Vagina (tissue), 2 donors: ENCODE results near the gene PTPRD. TPM values are rescaled to one million over a fixed set of nuclear protein-coding genes. Genes with fewer than 3 reads are reported as not detected.

Experiments used
- DNase-seq, 2 donors: peaks; one replicate each; pipeline ENCODE4 v3.0.0-alpha.2; 2017; ENCODE audit errors: extremely low spot score in 2 of 2
- H3K27ac ChIP-seq: fragments of 200-600 bp; sonication (generic); one replicate; pipeline ENCODE4 v1.5.1; 2019
- H3K27me3 ChIP-seq: fragments of 200-600 bp; sonication (generic); one replicate; pipeline ENCODE4 v1.5.1; 2019
- H3K36me3 ChIP-seq, 2 donors: fragments of 200-600 bp; sonication (generic); one replicate each; pipeline ENCODE4 v1.5.1; 2017 to 2019
- H3K4me1 ChIP-seq: fragments of 200-600 bp; sonication (generic); one replicate; pipeline ENCODE4 v1.5.1; 2019
- H3K4me3 ChIP-seq, 2 donors: fragments of 200-600 bp; sonication (generic); 1 replicate in 1 of 2; 2 replicates in 1 of 2; pipeline ENCODE4 v1.5.1; 2016 to 2019
- H3K9me3 ChIP-seq: fragments of 200-600 bp; sonication (generic); one replicate; pipeline ENCODE4 v1.5.1; 2019
- CTCF ChIP-seq, 3 experiments: fragments of 450-650 bp in 2 of 3; fragments of 200-600 bp in 1 of 3; sonication (generic) in 1 of 3; IDR thresholded peaks; one replicate each; pipeline ENCODE4 v1.5.1; 2017 to 2019; ENCODE audit warnings: antibody characterized with exemption in 3 of 3, mild to moderate bottlenecking in 2 of 3, moderate library complexity in 2 of 3
- POLR2A ChIP-seq, 2 donors: fragments of 450-650 bp; IDR thresholded peaks; one replicate each; pipeline ENCODE4 v1.6.1; 2017; ENCODE audit warnings: antibody characterized with exemption in 2 of 2, mild to moderate bottlenecking in 2 of 2, moderate library complexity in 2 of 2
- POLR2AphosphoS5 ChIP-seq, 2 donors: sonication (generic); formaldehyde crosslinking; IDR thresholded peaks; one replicate each; pipeline ENCODE4 v1.9.0; 2017; ENCODE audit warnings: antibody characterized with exemption in 2 of 2, mild to moderate bottlenecking in 2 of 2, low read depth in 1 of 2; ENCODE audit not compliant: insufficient read depth in 1 of 2
- intact Hi-C: fragments of 100-400 bp; cut with DNase I; formaldehyde crosslinking; loops from one replicate; pipeline ENCODE4 v1.15.1; 2023
- total RNA-seq: library from RNA; depleted of rRNA; stranded (reverse); fragments of >200 nt; gene quantifications from one replicate; pipeline ENCODE4 v1.2.3, GENCODE V29; 2016

The PTPRD gene
- total RNA-seq, 1 donor from 2014 or later: 10.3 TPM

- intact Hi-C loops: no loop called here
- Histone ChIP-seq H3K36me3 (no peaks in the 10 kb centered on the region), H3K27ac (no peak overlapping the region), H3K4me3 (no peak overlapping the region), H3K4me1 (no peaks in the 10 kb centered on the region), H3K27me3 (no peaks in the 10 kb centered on the region), H3K9me3 (no peaks in the 10 kb centered on the region)
- DNase-seq: no peak
- no peak for TF ChIP-seq POLR2A (IDR thresholded peaks at IDR 0.05)
- no peak for TF ChIP-seq POLR2AphosphoS5 (IDR thresholded peaks at IDR 0.05; ENCODE audit: insufficient read depth in 1 of 2, low read depth in 1 of 2)
- no peak for TF ChIP-seq CTCF (IDR thresholded peaks at IDR 0.05)
These were observed 1038.7 kb downstream of the PTPRD start for GRCh38 chr9:9574080-9574479.

GRCh38 chr9:9565700-9566099, 1047.1 kb downstream of the PTPRD start:
- no peaks in the 10 kb centered on the region for H3K36me3 ChIP-seq
- intact Hi-C loops: no loop called here
- H3K4me1 ChIP-seq: no peaks in the 10 kb centered on the region
- H3K4me3 ChIP-seq: no peak overlapping the region
- no peaks in the 10 kb centered on the region for H3K9me3 ChIP-seq
- H3K27ac ChIP-seq: no peak overlapping the region
- no peak for DNase-seq
- no peak for TF ChIP-seq CTCF (IDR thresholded peaks at IDR 0.05)
- no peak for TF ChIP-seq POLR2AphosphoS5 (IDR thresholded peaks at IDR 0.05; ENCODE audit: insufficient read depth in 1 of 2, low read depth in 1 of 2)
- TF ChIP-seq POLR2A (IDR thresholded peaks at IDR 0.05): no peak
- H3K27me3 ChIP-seq: no peaks in the 10 kb centered on the region

GRCh38 chr9:9563817-9564216, 1049.0 kb downstream of the PTPRD start:
- no peaks in the 10 kb centered on the region for H3K4me1 ChIP-seq
- TF ChIP-seq POLR2A (IDR thresholded peaks at IDR 0.05) (no peak), POLR2AphosphoS5 (IDR thresholded peaks at IDR 0.05; ENCODE audit: insufficient read depth in 1 of 2, low read depth in 1 of 2) (no peak), CTCF (IDR thresholded peaks at IDR 0.05) (no peak)
- no peaks in the 10 kb centered on the region for H3K9me3 ChIP-seq
- no peak for DNase-seq
- intact Hi-C loops: no loop called here
- no peaks in the 10 kb centered on the region for H3K27me3 ChIP-seq
- no peaks in the 10 kb centered on the region for H3K36me3 ChIP-seq
- H3K27ac ChIP-seq: no peak overlapping the region
- no peak overlapping the region for H3K4me3 ChIP-seq

- intact Hi-C loops: no loop called here
- peak in 1 of 2 donors; percentile 83 for DNase-seq
- no peak for TF ChIP-seq POLR2A (IDR thresholded peaks at IDR 0.05)
- no peak for TF ChIP-seq CTCF (IDR thresholded peaks at IDR 0.05)
- no peak for TF ChIP-seq POLR2AphosphoS5 (IDR thresholded peaks at IDR 0.05; ENCODE audit: insufficient read depth in 1 of 2, low read depth in 1 of 2)
- no peak overlapping the region for H3K27ac ChIP-seq
- H3K27me3 ChIP-seq: no peaks in the 10 kb centered on the region
- H3K4me3 ChIP-seq: no peak overlapping the region
- H3K36me3 ChIP-seq: no peaks in the 10 kb centered on the region
- no peaks in the 10 kb centered on the region for H3K4me1 ChIP-seq
- H3K9me3 ChIP-seq: no peaks in the 10 kb centered on the region
These were observed 1052.3 kb downstream of the PTPRD start for GRCh38 chr9:9560382-9561035.

- peak in 1 of 2 donors; percentile 81 for DNase-seq
- intact Hi-C loops: no loop called here
- Histone ChIP-seq H3K36me3 (no peaks in the 10 kb centered on the region), H3K27me3 (no peaks in the 10 kb centered on the region), H3K4me3 (no peak overlapping the region), H3K27ac (no peak overlapping the region), H3K4me1 (no peaks in the 10 kb centered on the region), H3K9me3 (no peaks in the 10 kb centered on the region)
- no peak for TF ChIP-seq POLR2AphosphoS5 (IDR thresholded peaks at IDR 0.05; ENCODE audit: insufficient read depth in 1 of 2, low read depth in 1 of 2)
- no peak for TF ChIP-seq CTCF (IDR thresholded peaks at IDR 0.05)
These were observed 1053.9 kb downstream of the PTPRD start for GRCh38 chr9:9558907-9559306.
